Measurements from ENCODE around the gene ARSG. TPM values are rescaled to one million over a fixed set of nuclear protein-coding genes. Genes with fewer than 3 reads are reported as not detected.

The ARSG gene
- total and polyA plus RNA-seq, 2 of the 4 experiments (the other 2 are of a cell fraction) = 2.9 to 3.0 TPM

DNA sequence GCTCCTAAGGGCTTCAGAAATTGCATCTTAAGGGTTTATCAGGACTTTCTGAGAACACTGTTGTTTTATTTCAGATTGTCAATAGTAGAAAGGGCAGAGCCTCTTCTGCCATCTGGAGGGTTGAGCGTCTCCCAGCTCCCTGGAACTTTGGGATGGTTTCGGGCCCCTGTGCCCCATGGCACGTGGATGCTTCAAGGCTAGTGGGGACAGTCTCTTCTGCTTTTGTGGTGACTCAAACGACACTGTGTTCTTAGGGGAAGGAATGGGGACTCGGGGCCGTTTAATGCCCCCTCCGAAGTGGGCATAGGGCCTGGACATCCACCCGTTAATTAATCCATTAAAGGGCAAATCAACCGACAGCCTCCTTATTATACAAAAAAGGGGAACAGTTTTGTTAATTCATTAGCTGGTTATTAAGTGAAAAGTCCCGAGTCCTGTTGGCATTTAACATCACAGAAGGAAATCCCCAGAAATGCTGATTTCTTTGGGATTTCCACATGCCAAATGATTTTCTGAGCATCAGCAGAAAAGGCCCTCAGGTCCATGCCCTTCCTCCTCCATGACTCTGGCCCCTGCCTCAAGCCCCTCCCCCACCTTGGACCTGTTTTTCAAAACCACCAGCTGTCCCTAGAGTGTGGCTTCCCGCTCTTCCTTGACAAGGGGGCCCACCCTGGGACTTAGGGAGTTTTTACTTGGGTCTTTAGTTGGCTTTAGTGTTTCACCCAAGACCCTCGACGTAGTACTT is 68.7 kb downstream of the ARSG start:
- DNase-seq (no peak), ATAC-seq (ENCODE audit: low read depth) (no peak)
- no peak overlapping the region for H3K18ac ChIP-seq (ENCODE audit: low read depth, low read length)
- intact Hi-C loops (cut with micrococcal nuclease) = no loop called here
- H3K79me1 ChIP-seq (ENCODE audit: low read depth in 1 of 2, low read length in 2 of 2) = no peaks in the 10 kb centered on the region
- no peak overlapping the region for H2BK20ac ChIP-seq (ENCODE audit: low read depth, low read length)
- no peak overlapping the region for H2BK5ac ChIP-seq (ENCODE audit: low read depth, low read length, poor library complexity, severe bottlenecking)
- peaks cover 2% of the 10 kb centered on the region for H3K9me1 ChIP-seq (ENCODE audit: insufficient read depth, low read length)
- peak overlapping the region; percentile 33 for H2AFZ ChIP-seq (replicated peaks; ENCODE audit: low read length, poor library complexity)
- H3K9ac ChIP-seq (ENCODE audit: low read depth, low read length) = no peak overlapping the region
- TF ChIP-seq CEBPB (IDR thresholded peaks at IDR 0.05; ENCODE audit: low read depth, low read length) (no peak), SMC3 (IDR thresholded peaks at IDR 0.05; ENCODE audit: low read depth, low read length) (no peak), RAD21 (IDR thresholded peaks at IDR 0.05; ENCODE audit: low read length) (no peak), POLR2A (IDR thresholded peaks at IDR 0.05; ENCODE audit: low read depth, low read length) (no peak), CHD1 (IDR thresholded peaks at IDR 0.05; ENCODE audit: low read depth, low read length) (no peak), MAZ (IDR thresholded peaks at IDR 0.05; ENCODE audit: borderline replicate concordance, low read depth, low read length) (no peak), NFE2L2 (IDR thresholded peaks at IDR 0.05; ENCODE audit: low read depth, low read length) (no peak), RFX5 (IDR thresholded peaks at IDR 0.05; ENCODE audit: low read depth, low read length) (no peak), MXI1 (IDR thresholded peaks at IDR 0.05; ENCODE audit: borderline replicate concordance, low read depth, low read length) (no peak), RCOR1 (IDR thresholded peaks at IDR 0.05; ENCODE audit: insufficient replicate concordance, low read length) (no peak), MAFK (IDR thresholded peaks at IDR 0.05; ENCODE audit: low read depth, low read length) (no peak)
- TF ChIP-seq, protein P1, sequence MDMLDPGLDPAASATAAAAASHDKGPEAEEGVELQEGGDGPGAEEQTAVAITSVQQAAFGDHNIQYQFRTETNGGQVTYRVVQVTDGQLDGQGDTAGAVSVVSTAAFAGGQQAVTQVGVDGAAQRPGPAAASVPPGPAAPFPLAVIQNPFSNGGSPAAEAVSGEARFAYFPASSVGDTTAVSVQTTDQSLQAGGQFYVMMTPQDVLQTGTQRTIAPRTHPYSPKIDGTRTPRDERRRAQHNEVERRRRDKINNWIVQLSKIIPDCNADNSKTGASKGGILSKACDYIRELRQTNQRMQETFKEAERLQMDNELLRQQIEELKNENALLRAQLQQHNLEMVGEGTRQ (IDR thresholded peaks at IDR 0.05; ENCODE audit: low read depth, low read length) = no peak
- TF ChIP-seq, protein P2, sequence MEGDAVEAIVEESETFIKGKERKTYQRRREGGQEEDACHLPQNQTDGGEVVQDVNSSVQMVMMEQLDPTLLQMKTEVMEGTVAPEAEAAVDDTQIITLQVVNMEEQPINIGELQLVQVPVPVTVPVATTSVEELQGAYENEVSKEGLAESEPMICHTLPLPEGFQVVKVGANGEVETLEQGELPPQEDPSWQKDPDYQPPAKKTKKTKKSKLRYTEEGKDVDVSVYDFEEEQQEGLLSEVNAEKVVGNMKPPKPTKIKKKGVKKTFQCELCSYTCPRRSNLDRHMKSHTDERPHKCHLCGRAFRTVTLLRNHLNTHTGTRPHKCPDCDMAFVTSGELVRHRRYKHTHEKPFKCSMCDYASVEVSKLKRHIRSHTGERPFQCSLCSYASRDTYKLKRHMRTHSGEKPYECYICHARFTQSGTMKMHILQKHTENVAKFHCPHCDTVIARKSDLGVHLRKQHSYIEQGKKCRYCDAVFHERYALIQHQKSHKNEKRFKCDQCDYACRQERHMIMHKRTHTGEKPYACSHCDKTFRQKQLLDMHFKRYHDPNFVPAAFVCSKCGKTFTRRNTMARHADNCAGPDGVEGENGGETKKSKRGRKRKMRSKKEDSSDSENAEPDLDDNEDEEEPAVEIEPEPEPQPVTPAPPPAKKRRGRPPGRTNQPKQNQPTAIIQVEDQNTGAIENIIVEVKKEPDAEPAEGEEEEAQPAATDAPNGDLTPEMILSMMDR (conservative IDR thresholded peaks at IDR 0.05; ENCODE audit: low read depth, low read length) = no peak
- no peak overlapping the region for H4K8ac ChIP-seq (ENCODE audit: low read depth in 2 of 2, low read length in 2 of 2)
- no peak overlapping the region for H2BK120ac ChIP-seq (ENCODE audit: low read depth, low read length)
- BruUV-seq (replicated peaks) = no TSS peak
- H3K27ac ChIP-seq (ENCODE audit: insufficient read depth, low read length) = no peak overlapping the region
- peaks cover 3% of the 10 kb centered on the region for H3K4me1 ChIP-seq (ENCODE audit: control insufficient read depth, insufficient read depth, low read length)
- no peak overlapping the region for H3K4ac ChIP-seq (ENCODE audit: low read depth, low read length)
- H3K23ac ChIP-seq (ENCODE audit: low read depth, low read length) = no peak overlapping the region
- no peak overlapping the region for H2BK15ac ChIP-seq (ENCODE audit: low read depth, low read length)
- no peak overlapping the region for H3K4me2 ChIP-seq (ENCODE audit: low read depth, low read length)
- H2AK9ac ChIP-seq (replicated peaks; ENCODE audit: low read depth, low read length, poor library complexity) = no peak overlapping the region
- POLR2A ChIA-PET (ENCODE audit: unreplicated experiment) = no interaction called here
- no peaks in the 10 kb centered on the region for H4K20me1 ChIP-seq (ENCODE audit: insufficient read depth, low read length)
- no peak overlapping the region for H3K56ac ChIP-seq (ENCODE audit: extremely low read depth, insufficient read depth, low read length)
- H4K91ac ChIP-seq (ENCODE audit: insufficient read depth, low read depth, low read length) = no peak overlapping the region
- no peaks in the 10 kb centered on the region for H3K9me3 ChIP-seq (ENCODE audit: control insufficient read depth, insufficient read depth, low read length)
- no peaks in the 10 kb centered on the region for H3K36me3 ChIP-seq (ENCODE audit: control insufficient read depth, insufficient read depth, low read length)
- H3K4me3 ChIP-seq (ENCODE audit: insufficient read depth, low read depth, low read length) = no peak overlapping the region
- H3K27me3 ChIP-seq (ENCODE audit: control insufficient read depth, insufficient read depth, low read length) = no peaks in the 10 kb centered on the region
- H4K5ac ChIP-seq (ENCODE audit: low read depth, low read length) = no peak overlapping the region
- dilution Hi-C loops (cut with HindIII; ENCODE audit: low sequenced_read_pairs, unreplicated experiment) = no loop called here
- no peak overlapping the region for H3K14ac ChIP-seq (replicated peaks; ENCODE audit: low read depth, low read length)
- no peak overlapping the region for H2AK5ac ChIP-seq (ENCODE audit: low read depth, low read length)
- CTCF ChIA-PET = no interaction called here
- WGBS, 2 experiments (ENCODE audit: extremely low coverage in 2 of 2, insufficient read length in 1 of 2) = 94% methylated on average over 2 of the region's 13 CpGs; no CpG with 5 or more reads in 1 of the 2 experiments
- in situ Hi-C loops (cut with MboI; ENCODE audit: low sequenced_read_pairs) = no loop called here

Measured in IMR-90 (cell line).